IgD-negative memory B cell (primary cell): Measurements from ENCODE around the gene EPHA5. TPM values are rescaled to one million over a fixed set of nuclear protein-coding genes. Genes with fewer than 3 reads are reported as not detected.
A peak's percentile ranks its signal among the peaks of the same experiment; 100 is the strongest.

Source experiments
- H3K27ac Mint-ChIP-seq, 3 donors: one replicate each; pipeline ENCODE4 v1.8.0; 2020 to 2022; ENCODE audit warnings: mild to moderate bottlenecking in 3 of 3, mixed read lengths in 3 of 3, moderate library complexity in 1 of 3
- H3K27me3 Mint-ChIP-seq: one replicate; pipeline ENCODE4 v1.8.0; 2021; ENCODE audit warnings: mixed read lengths
- H3K36me3 Mint-ChIP-seq: one replicate; pipeline ENCODE4 v1.8.0; 2020; ENCODE audit warnings: mild to moderate bottlenecking, mixed read lengths
- H3K4me1 Mint-ChIP-seq, 3 donors: one replicate each; pipeline ENCODE4 v1.8.0; 2020 to 2022; ENCODE audit warnings: mixed read lengths in 3 of 3, mild to moderate bottlenecking in 1 of 3
- H3K4me3 Mint-ChIP-seq, 4 donors: one replicate each; pipeline ENCODE4 v1.8.0; 2020 to 2022; ENCODE audit warnings: mild to moderate bottlenecking in 4 of 4, mixed read lengths in 4 of 4, moderate library complexity in 3 of 4
- H3K9me3 Mint-ChIP-seq, 3 donors: one replicate each; pipeline ENCODE4 v1.8.0; 2020 to 2021; ENCODE audit warnings: mixed read lengths in 3 of 3, mild to moderate bottlenecking in 1 of 3
- polyA plus RNA-seq: library from polyadenylated mRNA; unstranded; fragments of 300-500 nt; fragmentation: Illumina TruSeq; gene quantifications from one replicate; pipeline ENCODE4 v1.2.3, GENCODE V29; 2021

The EPHA5 gene
- polyA plus RNA-seq, 1 donor from 2014 or later, result not detected

- H3K4me3 Mint-ChIP-seq, result no peak overlapping the region
- H3K9me3 Mint-ChIP-seq, result peaks cover 0 to 9% (median 4%) of the 10 kb centered on the region in 3 donors
- peak overlapping the region in 1 of 3 donors; percentile 61 for H3K27ac Mint-ChIP-seq
- H3K27me3 Mint-ChIP-seq, result no peaks in the 10 kb centered on the region
- H3K4me1 Mint-ChIP-seq, result no peaks in the 10 kb centered on the region
- H3K36me3 Mint-ChIP-seq, result peaks cover 1% of the 10 kb centered on the region
Observed at GRCh38 chr4:65482410-65482809, 187.9 kb downstream of the EPHA5 start.

GRCh38 chr4:65472531-65472930, 197.8 kb downstream of the EPHA5 start:
- H3K27me3 Mint-ChIP-seq, result no peaks in the 10 kb centered on the region
- no peaks in the 10 kb centered on the region for H3K36me3 Mint-ChIP-seq

DNA sequence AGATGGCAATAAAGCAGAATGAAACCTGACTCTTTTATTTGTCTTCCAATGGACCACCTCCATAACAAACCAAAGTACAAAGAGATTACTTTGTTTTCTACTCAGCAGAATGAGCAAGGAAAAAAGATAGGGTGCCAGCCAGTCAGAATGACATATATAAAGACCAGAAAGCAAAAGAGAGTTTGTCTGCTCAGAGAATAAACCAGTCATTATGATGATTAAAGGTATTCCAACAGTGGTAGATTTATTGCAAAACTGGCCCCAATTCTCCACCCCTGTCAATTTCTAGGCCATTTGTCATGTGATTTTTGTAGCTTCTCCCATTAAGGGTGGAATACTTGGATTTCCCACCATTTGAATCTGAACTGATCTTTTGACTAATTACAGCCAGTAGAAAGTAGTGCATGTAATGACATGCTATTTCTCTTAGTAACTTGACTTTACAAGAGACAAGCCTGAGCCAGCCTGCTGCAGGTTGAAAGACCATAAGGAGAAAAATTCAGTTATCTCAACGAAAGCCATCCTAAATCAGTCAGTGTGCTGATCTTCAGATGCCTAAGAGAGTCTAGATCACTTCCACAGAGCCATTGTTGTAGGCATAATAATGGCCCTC, 203.1 kb downstream of the EPHA5 start:
- H3K27me3 Mint-ChIP-seq, result no peaks in the 10 kb centered on the region
- peak overlapping the region in 1 of 3 donors; percentile 60 for H3K27ac Mint-ChIP-seq
- no peak overlapping the region for H3K4me3 Mint-ChIP-seq
- no peaks in the 10 kb centered on the region for H3K4me1 Mint-ChIP-seq
- peaks cover 0 to 1% (median 0%) of the 10 kb centered on the region in 3 donors for H3K9me3 Mint-ChIP-seq
- H3K36me3 Mint-ChIP-seq, result no peaks in the 10 kb centered on the region

More at GRCh38 chr4:65472531-65472930, 197.8 kb downstream of the EPHA5 start:
- Mint-ChIP-seq H3K4me3 (no peak overlapping the region), H3K9me3 (peaks cover 0 to 5% (median 2%) of the 10 kb centered on the region in 3 donors), H3K4me1 (no peaks in the 10 kb centered on the region), H3K27ac (no peak overlapping the region)

- H3K4me3 Mint-ChIP-seq, result no peak overlapping the region
- no peaks in the 10 kb centered on the region for H3K4me1 Mint-ChIP-seq
- H3K27me3 Mint-ChIP-seq, result no peaks in the 10 kb centered on the region
- no peaks in the 10 kb centered on the region for H3K36me3 Mint-ChIP-seq
- no peak overlapping the region for H3K27ac Mint-ChIP-seq
- H3K9me3 Mint-ChIP-seq, result peaks cover 0 to 2% (median 0%) of the 10 kb centered on the region in 3 donors
Observed at GRCh38 chr4:65461781-65462180, 208.5 kb downstream of the EPHA5 start.

- H3K27me3 Mint-ChIP-seq, result no peaks in the 10 kb centered on the region
- no peak overlapping the region for H3K4me3 Mint-ChIP-seq
- H3K27ac Mint-ChIP-seq, result no peak overlapping the region
- no peaks in the 10 kb centered on the region for H3K4me1 Mint-ChIP-seq
- peaks cover 0 to 1% (median 0%) of the 10 kb centered on the region in 3 donors for H3K9me3 Mint-ChIP-seq
- H3K36me3 Mint-ChIP-seq, result no peaks in the 10 kb centered on the region
Observed at GRCh38 chr4:65457011-65457410, 213.3 kb downstream of the EPHA5 start.

GRCh38 chr4:65456579-65456978, 213.7 kb downstream of the EPHA5 start:
- peaks cover 0 to 1% (median 0%) of the 10 kb centered on the region in 3 donors for H3K9me3 Mint-ChIP-seq

GRCh38 chr4:65453398-65453797, 216.9 kb downstream of the EPHA5 start:
- H3K27me3 Mint-ChIP-seq, result no peaks in the 10 kb centered on the region
- no peaks in the 10 kb centered on the region for H3K9me3 Mint-ChIP-seq
- H3K4me3 Mint-ChIP-seq, result no peak overlapping the region
- H3K36me3 Mint-ChIP-seq, result no peaks in the 10 kb centered on the region
- no peak overlapping the region for H3K27ac Mint-ChIP-seq
- H3K4me1 Mint-ChIP-seq, result no peaks in the 10 kb centered on the region

More at GRCh38 chr4:65456579-65456978, 213.7 kb downstream of the EPHA5 start:
- Mint-ChIP-seq H3K27me3 (no peaks in the 10 kb centered on the region), H3K4me1 (no peaks in the 10 kb centered on the region), H3K27ac (no peak overlapping the region), H3K4me3 (no peak overlapping the region), H3K36me3 (no peaks in the 10 kb centered on the region)

GRCh38 chr4:65450899-65451298, 219.4 kb downstream of the EPHA5 start:
- Mint-ChIP-seq H3K4me1 (no peaks in the 10 kb centered on the region), H3K36me3 (no peaks in the 10 kb centered on the region), H3K4me3 (no peak overlapping the region), H3K27me3 (no peaks in the 10 kb centered on the region), H3K9me3 (peaks cover 0 to 1% (median 0%) of the 10 kb centered on the region in 3 donors), H3K27ac (no peak overlapping the region)

GRCh38 chr4:65437102-65437501, 233.2 kb downstream of the EPHA5 start:
- Mint-ChIP-seq H3K27ac (no peak overlapping the region), H3K4me3 (no peak overlapping the region), H3K36me3 (no peaks in the 10 kb centered on the region), H3K27me3 (no peaks in the 10 kb centered on the region), H3K9me3 (peaks cover 0 to 8% (median 0%) of the 10 kb centered on the region in 3 donors), H3K4me1 (no peaks in the 10 kb centered on the region)

DNA sequence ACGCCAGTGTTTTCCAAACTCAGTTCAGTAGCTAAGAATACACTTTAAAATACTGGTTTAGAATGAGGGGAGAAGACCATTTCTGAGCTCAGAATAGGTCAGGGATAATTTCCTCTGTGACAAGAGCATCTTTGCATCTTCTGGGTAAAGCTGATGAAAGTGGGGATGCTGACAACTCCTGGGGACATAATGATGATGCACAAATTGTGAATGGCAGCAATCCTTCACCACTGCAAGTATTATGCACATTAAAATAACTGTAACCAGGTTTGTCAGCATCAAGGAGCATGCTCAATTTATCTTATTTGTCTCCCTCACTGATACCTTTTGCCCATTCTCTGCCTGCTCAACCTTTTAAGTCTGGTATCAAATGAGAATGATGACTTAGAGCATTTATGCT, 248.2 kb downstream of the EPHA5 start:
- Mint-ChIP-seq H3K9me3 (peaks cover 2 to 4% (median 3%) of the 10 kb centered on the region in 3 donors), H3K27me3 (no peaks in the 10 kb centered on the region), H3K4me3 (no peak overlapping the region), H3K36me3 (no peaks in the 10 kb centered on the region), H3K4me1 (no peaks in the 10 kb centered on the region), H3K27ac (no peak overlapping the region)

DNA sequence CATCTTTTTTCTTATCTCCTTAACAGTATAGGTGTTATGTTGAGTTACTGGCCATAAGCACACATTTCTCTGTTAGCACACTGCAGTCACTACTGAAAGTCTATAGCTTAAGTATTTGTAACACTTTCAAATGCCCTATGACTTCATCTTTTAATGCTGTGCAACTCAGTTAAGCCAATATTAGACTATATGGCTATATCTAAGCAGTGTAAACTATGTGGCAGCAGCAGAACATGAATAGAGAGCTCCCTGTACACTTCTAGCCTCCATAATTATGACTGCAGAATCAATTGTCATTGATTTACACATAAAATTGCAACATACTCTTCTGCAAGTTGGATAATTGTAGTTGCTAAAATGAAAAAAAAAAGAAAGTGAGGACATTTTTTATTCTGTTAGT, 250.3 kb downstream of the EPHA5 start:
- H3K4me1 Mint-ChIP-seq, result no peaks in the 10 kb centered on the region

GRCh38 chr4:65416891-65417290, 253.4 kb downstream of the EPHA5 start:
- H3K4me3 Mint-ChIP-seq, result no peak overlapping the region
- no peaks in the 10 kb centered on the region for H3K4me1 Mint-ChIP-seq
- no peaks in the 10 kb centered on the region for H3K27me3 Mint-ChIP-seq
- H3K36me3 Mint-ChIP-seq, result no peaks in the 10 kb centered on the region
- H3K9me3 Mint-ChIP-seq, result peaks cover 0 to 6% (median 2%) of the 10 kb centered on the region in 3 donors
- no peak overlapping the region for H3K27ac Mint-ChIP-seq

More for the DNA sequence above, 250.3 kb downstream of the EPHA5 start:
- H3K4me3 Mint-ChIP-seq, result no peak overlapping the region
- no peaks in the 10 kb centered on the region for H3K36me3 Mint-ChIP-seq
- H3K9me3 Mint-ChIP-seq, result peaks cover 0 to 2% (median 0%) of the 10 kb centered on the region in 3 donors
- no peaks in the 10 kb centered on the region for H3K27me3 Mint-ChIP-seq
- H3K27ac Mint-ChIP-seq, result no peak overlapping the region

- H3K4me1 Mint-ChIP-seq, result no peaks in the 10 kb centered on the region
- H3K9me3 Mint-ChIP-seq, result peaks cover 0 to 4% (median 1%) of the 10 kb centered on the region in 3 donors
- no peaks in the 10 kb centered on the region for H3K27me3 Mint-ChIP-seq
- H3K4me3 Mint-ChIP-seq, result no peak overlapping the region
- H3K27ac Mint-ChIP-seq, result no peak overlapping the region
- H3K36me3 Mint-ChIP-seq, result no peaks in the 10 kb centered on the region
Observed at GRCh38 chr4:65407483-65407882, 262.8 kb downstream of the EPHA5 start.

DNA sequence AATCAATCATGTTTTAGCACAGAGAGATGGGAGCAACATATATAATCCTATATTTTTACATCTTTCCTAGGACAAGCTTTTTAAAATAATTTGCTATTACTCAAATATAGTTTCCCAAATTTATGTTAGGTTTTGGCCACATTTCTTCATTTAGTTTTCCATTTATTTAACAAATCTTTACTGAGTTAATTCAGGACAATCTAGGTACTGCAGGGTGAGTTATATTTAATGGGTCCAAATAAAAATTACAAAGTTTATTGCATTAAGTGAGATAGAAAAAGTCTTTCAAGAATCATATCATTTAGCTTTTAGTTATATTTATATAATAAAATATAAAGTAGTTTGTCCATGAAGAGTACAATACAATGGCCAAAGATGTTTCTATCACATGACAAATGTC, 269.2 kb downstream of the EPHA5 start:
- H3K4me1 Mint-ChIP-seq, result no peaks in the 10 kb centered on the region

DNA sequence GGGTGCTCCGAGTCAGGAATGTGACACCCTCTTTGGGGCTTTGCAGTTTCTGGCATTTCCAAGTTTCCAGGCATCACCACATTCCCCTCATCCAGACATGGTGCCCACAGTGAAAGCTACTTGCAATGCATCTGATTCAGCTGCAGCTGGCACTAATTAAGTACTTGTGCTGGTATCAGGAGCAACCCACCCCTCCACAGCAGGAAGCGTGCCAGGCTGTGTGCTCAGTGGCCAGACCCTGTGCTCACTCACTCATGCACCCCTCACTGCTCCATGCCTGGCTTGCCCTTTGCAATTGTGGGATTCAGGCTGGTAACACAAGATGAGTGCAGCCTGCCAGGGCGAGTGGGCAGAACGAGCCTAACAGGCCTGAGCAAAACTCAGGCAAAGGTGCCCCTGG, 271.2 kb downstream of the EPHA5 start:
- Mint-ChIP-seq H3K4me3 (no peak overlapping the region), H3K9me3 (peaks cover 1 to 9% (median 5%) of the 10 kb centered on the region in 3 donors), H3K27me3 (no peaks in the 10 kb centered on the region), H3K4me1 (no peaks in the 10 kb centered on the region), H3K27ac (no peak overlapping the region), H3K36me3 (no peaks in the 10 kb centered on the region)

More for the DNA sequence above, 269.2 kb downstream of the EPHA5 start:
- Mint-ChIP-seq H3K9me3 (peaks cover 0 to 7% (median 1%) of the 10 kb centered on the region in 3 donors), H3K4me3 (no peak overlapping the region), H3K27ac (no peak overlapping the region), H3K36me3 (no peaks in the 10 kb centered on the region), H3K27me3 (no peaks in the 10 kb centered on the region)

GRCh38 chr4:65393078-65393477, 277.2 kb downstream of the EPHA5 start:
- Mint-ChIP-seq H3K9me3 (peaks cover 1 to 16% (median 15%) of the 10 kb centered on the region in 3 donors), H3K4me1 (no peaks in the 10 kb centered on the region), H3K27me3 (no peaks in the 10 kb centered on the region), H3K4me3 (no peak overlapping the region), H3K36me3 (no peaks in the 10 kb centered on the region), H3K27ac (no peak overlapping the region)
